COR-L47 (cell line): ENCODE data around the gene SMAGP.
"Not testable (repeated sequence)": the region's sequence is repeated elsewhere in the genome, so short reads cannot be mapped to it uniquely, and the experiment has no call there.

ENCODE experiments used
- DNase-seq: peaks from one replicate; lab custom pipeline; 2025; lab: John Stamatoyannopoulos, UW

SMAGP gene

DNA sequence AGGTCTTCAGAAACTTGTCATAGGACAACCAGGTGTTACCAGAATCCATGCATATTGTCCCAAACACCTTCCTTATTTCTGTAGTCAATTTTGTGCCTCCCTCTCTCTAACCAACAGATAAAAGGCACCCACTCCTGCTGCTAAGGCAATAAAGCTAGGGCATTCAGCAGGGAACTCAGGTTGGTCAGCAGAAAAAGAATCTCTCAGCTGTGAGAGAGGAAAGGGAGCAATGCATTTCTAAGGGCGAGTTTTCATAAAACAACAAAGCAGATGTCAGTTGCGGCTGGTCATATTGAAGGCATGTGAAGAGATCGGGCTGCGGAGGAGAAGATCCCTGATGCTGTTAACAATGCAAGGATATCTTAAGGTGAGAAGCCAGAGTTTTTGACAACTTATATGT is 45.0 kb downstream of the SMAGP start:
- no peak for DNase-seq

DNA sequence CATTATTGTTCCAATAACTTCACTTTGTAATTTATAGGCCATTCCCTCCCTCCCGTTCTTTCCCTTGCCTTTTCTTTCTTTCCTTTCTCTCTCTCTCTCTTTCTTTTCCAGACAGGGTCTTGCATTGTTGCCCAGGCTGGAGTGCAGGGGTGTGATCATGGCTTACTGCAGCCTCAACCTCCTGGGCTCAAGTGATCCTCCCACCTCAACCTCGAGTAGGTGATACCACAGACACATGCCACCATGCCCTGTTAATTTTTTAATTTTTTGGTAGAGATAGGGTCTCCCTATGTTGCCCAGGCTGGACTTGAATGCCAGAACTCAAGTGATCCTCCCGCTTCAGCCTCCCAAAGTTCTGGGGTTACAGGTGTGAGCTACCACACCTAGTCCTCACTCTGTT is 45.6 kb downstream of the SMAGP start:
- no peak for DNase-seq

DNA sequence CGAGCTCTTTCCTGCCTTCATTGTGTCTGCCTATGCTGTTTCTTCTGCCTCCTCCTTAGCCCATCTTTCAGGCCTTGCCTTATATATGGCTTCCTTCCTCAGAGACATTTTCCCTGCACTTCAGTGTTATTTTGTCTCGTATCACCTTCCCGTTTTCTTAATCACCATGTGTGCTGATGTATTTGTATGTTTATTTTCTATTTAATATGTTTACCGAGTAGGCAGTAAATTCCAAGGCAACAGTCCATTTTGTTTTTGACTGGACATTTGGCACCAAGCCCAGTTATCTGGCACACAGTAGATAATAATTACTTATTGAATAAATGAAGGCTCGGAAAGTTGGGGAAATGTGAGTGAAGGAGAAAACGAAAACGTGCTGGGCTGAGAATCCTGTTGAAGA is 47.8 kb downstream of the SMAGP start:
- peak; percentile 73 for DNase-seq

DNA sequence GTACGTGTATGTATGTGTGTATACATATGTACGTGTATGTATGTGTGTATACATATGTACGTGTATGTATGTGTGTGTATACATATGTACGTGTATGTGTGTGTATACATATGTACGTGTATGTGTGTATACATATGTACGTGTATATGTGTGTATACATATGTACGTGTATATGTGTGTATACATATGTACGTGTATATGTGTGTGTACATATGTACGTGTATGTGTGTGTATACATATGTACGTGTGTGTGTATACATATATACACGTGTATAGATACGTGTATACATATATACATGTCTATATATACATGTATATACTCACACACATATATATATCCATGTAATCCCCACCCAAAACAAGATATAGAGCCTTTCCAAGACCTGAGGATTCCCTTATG is 50.4 kb downstream of the SMAGP start:
- not testable (repeated sequence) for DNase-seq

DNA sequence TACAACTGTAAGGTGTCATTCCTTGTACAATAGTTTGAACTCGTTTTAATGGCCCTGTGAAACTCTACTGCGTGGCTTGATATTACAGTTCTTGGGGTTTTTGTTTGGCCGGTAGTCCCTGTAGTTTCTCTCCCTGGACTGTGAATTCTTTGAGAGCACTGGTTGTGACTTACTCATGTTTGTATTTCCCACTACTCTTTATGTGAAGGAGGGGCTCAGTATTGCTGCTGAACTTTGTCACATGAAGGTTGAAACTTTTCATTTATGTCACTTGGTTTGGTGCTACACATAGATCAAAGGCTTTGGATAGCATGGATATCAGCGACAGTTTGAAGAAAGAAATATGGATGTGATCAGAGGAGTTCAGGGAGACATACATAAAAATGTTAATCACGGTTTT is 50.9 kb downstream of the SMAGP start:
- DNase-seq, result no peak

DNA sequence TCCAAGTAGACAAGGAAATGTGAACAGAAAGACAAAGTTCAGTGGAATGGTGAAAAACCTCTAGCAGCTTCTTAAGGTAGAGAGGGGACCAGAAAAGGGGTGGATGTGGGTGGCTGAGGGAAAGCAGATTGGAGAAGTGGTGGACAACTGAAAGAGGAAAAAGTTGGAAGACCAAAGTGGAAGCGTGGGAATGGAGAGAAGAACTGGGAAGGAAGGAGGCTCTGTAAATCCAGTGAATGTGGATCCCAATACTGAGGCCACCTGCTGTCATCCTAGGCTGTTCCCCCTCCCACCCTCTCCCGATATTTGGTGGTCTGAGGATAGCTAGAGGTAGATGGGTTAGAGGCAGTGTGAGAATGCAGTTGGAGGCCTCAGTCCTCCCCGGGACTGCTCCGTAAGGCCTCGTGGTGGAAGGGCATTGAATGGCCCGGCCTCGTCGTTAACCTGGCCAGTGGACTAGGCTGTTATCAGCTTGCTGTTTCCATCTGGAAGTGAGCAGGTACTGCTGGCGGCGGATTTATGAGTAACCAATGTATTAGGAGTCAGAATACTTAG is 51.5 kb downstream of the SMAGP start:
- no peak for DNase-seq

DNA sequence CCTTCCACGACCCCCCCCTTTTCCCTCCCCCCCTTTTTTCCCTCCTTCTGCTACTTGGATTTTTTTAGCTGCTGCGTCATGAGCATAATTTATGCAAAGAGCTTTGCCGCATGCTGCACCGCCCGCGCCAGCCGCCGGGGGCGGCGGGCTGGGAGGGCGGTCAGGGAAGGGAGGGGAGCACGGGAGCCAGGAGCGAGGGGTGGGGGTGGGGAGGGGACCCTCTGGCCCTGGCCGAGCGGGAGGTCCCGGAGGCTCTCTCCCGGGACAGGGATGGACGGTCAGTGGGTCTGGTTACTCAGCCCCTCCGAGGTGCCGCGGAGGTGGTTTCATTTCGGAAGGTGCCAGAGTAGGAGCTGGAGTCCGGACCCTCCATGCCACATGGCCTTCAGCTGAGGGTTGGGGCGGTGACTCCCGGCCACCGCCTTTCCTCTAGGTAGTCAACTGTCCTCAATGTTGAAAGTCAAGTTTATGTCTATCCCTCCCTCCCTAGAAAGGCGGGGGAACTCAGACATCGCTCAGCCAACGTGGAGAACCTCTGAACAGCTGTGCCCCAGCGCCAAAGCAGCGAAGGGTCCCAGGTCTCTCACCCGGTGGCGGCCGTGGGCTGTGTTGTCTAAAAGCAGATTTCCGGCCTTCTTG is 52.1 kb downstream of the SMAGP start, which contains the start of gene POU6F1:
POU6F1 (minus strand) TSS at position 95 of the 639 bp plus-strand sequence. CDS start 11,226 bp downstream, outside the sequence.
- DNase-seq, result peak; percentile 31

DNA sequence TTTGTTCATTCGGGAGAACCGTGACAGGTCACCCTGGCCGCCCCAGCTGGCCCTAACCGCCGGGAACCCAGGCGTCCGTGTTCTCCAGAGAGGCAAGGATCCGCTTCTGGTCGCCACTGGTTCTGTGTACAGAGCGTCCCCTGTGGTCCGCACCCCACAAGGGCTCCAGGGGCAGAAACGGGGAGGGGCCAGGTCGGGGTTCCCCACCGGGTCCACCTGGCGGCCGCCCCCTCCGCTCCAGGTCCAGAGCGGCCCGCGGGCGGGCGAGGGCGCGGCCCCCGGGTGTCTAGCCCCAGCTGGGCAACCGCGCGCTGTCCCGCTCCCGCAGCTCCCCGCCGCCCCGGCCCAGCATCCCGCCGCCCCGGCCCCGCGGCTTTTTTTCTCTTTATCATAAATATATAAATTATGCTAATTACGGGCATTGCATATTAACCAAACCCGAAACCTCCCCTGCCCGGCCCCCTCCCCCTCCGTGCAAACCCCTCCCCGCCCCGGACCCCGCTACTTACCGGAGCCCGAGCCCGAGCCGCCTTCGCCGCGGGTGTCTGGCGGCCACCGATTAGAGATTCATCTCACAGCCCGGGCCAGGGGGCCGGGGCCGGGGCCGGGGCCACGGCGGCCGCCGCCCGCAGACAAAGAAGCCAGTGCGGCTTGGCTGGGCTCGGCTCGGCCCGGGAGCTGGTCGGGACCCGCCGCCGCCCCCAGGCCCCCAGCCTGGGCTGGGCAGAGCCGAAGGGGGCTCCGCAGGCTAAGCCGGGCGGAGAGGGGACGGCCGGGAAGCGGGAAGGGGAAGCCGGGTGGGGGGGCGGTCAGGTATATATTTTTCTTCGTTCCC is 52.9 kb downstream of the SMAGP start:
- DNase-seq, result no peak

DNA sequence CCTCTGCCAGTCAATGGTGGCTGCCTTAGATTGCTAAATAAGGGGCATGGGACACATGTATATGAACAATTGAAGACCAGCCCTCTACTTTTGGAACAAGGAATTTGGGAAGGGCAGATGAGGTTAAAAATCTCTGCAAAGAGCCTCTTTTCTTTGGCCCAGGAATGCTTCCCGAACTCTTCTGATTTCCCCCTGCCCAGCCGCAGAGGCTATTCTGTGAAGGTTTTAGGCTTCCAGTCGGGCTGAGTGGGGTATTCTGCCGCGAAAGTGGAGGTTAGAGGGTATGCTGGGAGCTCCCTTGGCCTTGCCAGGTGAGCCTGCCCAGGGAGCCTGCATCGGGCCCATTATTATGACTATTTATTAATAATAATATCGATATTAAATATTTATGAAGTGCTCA is 53.6 kb downstream of the SMAGP start:
- no peak for DNase-seq

DNA sequence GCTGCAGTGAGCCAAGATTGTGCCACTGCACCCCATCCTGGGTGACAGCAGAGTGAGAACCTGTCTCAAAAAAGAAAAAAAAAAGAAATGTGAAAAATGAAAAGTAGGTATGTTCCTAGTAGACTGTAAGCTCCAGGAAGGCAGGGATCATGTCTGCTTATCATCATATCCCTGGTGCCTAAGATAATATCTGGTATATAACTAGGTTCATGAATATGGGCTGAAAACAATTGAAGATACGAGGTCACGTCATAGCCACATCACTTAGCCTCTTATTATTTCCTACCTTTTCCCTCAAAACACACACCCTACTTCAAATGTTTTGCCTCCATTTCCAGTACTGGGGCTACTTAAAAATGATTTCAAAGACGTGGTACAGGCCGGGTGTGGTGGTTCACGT is 55.3 kb downstream of the SMAGP start:
- DNase-seq, result no peak

DNA sequence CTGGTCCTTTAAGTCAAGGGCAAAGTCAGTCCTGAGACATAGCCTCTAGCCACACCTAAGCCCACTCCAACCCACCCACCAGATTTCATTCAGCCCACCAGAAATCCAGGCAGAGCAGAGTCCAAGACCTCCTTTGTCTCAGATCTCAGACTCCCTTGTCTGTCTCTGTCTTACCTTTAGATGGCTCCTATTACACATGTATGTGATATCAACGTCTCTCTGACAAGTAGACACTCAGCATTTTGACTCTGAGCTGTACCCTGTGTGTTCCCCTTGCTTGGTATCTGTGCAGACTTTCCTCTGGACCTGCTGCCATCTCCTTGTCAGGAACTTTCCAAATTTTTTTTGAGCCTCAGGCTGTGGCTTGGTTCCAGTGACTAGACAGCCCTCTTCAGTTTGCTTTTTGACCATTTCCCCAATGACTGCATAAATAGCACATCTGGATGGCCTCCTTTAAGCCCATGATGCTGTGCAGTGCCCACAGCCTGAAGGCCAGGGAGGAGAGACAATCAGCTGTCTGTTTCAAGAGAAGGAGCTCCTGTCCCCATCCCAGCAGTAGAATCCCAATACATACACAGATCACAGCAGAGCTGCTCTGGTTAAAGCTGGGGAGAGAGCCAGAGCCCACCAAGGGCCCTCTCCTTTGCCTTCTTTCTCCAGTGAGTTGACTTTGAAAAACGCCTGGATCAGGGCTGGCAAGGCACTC is 59.4 kb downstream of the SMAGP start:
- DNase-seq, result no peak

DNA sequence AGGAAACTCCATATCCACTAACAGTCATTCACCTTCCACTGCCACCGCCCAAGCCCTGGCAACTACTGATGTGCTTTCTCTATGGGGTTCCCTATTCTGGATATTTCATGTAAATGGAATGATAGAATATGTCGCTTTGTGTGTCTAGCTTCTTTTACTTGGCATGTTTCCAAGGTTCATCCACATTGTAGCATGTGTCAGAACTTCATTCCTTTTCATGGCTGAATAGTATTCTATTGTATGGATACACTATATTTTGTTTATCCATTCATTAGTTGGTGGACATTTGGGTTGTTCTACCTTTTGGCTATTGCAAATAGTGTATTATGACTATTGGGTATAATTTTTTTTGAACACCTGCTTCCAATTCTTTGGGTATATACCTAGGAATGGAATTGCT is 61.0 kb downstream of the SMAGP start:
- DNase-seq, result no peak

DNA sequence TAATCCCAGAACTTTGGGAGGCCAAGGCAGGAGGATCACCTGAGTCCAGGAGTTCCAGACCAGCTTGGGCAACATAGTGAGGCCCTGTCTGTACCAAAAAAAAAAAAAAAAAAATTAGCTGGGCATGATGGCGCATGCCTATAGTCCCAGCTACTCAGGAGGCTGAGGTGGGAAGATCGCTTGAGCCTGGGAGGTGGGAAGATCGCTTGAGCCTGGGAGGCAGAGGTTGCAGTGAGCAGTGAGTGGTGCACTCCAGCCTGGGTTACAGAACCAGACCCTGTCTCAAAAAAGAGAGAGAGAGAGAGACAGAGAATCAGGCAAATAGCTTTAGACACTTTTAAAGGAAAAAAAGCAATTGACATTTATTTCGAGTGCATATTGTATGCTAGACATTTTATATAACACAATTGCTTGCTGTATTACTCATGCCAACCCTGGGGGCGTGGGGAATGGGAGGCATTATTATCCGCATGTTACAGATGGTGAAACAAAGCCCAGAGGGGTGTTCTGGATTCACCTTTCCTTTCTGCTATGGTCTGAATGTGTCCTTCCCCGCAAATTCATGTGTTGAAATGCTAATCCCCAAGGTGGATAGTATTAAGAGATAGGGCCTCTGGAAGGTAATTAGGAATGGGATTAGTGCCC is 62.1 kb downstream of the SMAGP start:
- DNase-seq, result no peak

DNA sequence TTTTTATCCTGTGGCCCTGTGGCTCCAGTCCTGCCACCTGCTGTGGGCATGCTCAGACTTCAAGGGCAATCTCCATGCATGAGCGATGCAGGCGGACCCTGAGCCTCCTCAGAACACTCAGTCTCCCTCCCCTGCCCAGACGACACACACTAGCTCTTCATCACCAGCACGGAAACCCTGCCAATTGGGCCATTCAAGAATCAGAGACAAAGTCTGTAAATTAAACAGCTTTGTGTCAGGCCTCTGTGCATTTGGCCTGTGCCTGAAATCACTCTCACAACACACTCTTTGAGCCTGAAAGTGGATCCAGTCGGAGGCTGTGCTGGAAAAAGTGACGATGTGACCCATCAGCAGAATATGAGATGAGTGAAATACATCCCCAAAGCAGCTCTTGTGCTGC is 64.9 kb downstream of the SMAGP start:
- no peak for DNase-seq

DNA sequence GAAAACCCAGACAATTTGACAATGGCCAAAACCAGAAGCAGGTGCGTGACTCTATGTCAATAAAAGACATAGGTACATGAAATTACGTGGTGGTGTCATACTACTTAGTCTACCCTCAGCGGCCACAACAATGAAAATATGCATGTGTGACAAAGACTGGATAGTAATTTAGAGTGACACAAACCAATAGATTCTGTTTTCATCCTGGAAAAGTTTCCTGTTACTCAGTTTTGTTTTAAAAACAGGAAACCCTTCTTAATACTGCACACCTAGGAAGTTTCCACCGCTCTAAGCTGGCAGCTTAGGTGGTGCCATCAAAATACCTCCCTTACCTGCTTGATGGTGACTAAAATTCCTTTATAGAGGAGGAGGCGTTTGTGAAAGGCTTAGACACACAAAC is 67.5 kb downstream of the SMAGP start:
- DNase-seq, result no peak

DNA sequence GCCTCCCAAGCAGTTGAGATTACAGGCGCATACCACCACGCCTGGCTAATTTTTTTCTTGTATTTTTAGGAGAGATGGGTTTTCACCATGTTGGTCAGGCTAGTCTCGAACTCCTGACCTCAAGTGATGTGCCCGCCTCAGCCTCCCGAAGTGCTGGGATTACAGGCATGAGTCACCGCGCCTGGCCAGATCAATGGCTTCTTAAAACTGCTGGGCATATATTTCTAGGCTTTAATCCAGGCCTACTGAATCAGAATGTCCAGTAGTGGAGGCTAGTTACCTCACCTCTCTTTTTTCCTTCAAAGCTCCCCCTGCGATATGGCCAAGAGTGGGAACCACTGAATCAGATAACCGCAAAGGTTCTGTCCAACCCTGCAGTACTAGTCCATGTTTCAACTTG is 69.4 kb downstream of the SMAGP start:
- no peak for DNase-seq

DNA sequence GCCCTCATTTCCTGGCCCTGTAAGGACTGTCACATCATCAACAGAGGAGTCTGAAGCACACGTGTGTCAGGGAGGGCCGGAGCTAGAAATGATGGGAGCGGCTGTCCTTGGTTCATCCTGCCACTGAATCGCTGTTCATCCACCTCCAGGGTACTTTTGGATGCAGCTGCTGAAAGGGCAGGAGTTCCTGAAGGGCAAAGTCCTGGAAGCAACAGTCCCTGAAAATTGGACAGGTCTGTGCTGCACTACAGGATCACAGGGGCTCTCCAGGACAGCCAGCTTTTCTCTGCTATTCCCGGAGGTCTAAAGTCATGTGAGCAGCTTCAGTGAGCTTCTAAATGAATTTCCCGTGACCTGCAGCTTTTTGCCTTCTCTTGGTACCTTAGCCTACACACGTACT is 70.1 kb downstream of the SMAGP start:
- DNase-seq, result no peak

DNA sequence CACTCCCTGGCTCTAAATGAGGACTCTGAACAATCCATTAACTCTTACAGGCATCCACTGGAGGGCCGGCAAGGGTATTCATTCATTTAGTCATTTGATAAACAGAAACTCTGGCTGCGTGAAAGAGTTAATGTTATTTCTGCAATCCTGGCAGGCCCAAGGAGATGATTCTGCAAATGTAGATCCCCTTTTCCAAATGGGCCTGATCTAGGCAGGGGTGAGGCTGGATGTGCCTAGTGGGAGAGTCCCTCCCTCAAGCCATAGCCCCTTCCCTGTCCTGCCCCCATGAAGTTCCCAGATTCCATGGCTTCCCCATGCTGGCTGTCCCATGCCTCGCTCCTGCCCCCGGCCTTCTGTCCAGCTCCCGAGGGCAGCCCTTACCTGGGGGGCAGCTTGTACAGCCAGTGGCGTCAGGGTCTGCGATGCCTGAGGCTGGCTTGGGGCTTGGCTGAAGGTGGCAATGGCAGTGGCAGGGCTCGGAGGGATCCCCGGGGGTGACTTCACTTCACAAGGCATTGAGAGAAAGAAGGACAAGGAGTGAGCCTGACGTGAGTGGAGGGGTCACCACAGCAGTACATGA is 70.8 kb downstream of the SMAGP start:
- DNase-seq, result no peak

DNA sequence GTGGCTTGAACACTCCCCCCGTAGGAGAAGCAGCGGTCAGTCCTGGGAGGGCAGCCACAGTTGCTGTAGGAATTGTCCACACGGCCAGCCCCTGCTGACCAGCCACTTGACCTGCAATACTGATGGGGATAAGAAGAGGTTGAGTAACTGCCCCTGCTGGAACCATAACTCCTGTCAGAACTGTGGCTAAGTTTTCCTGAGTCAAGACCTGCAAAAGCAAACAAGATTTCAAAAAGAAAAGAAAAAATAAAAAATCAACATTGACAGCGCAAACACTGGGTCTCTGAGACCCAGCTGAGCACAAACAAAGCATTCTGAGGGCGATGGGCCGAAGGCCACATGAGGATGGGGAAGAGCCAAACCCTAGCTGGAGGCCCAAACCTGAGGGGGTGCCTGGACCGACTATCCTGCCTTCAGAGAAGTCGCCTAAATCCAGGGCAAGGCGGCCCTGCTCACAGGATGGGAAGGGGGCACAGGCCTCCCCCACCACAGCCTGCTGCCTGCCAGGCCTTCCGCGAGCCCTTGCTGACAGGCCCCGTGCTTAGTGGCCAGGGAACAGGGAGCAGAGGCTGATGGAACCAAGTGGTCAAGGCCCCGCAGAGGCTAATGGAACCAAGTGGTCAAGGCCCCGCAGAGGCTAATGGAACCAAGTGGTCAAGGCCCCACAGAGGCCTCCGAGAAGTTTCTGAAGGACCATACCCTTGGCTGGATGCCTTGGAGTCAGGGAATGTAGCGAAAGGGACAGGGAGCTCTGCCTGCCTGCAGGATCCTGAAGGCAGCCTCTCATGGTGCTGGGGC is 71.4 kb downstream of the SMAGP start:
- no peak for DNase-seq

DNA sequence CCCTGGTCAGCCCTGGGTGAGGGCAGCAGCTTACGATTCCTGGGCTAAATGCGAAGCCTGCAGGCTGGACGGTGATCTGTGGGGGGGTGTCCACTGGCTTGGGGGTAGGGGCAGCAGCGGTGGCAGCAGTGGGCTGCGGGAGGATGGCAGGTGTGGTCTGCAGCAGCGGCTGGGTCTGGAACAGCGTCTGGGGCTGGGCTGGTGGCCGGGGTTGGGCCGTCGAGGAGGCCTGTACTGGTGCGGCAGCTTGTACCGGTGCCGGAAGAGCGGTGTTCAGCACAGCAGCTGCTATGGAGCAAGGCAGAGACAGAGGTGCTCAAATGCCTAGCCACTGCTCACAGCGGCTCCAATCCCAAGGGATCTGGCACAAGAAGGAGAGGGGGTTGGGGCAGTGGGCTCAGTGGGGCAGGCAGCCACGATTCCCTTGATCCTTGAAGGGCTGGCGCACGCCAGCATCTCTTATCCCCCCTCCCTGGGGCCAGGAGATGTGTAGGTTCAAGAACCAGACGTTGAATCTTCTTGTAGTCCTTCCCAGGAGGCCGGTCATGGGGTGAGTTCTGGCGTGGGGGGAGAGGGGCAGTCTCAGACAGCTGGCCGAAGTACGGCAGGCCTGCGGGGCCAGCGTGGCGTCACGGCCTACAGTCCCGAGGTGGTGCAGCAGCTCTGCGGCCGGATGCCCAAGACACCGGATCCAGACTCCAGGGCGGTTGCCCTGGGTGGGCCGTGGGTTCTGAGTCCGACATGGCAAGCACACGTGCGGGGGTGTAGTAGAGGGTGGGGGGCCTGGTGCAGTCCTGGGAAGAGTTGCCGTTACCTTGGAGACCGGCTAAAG is 72.3 kb downstream of the SMAGP start:
- DNase-seq, result no peak
